Stimulated activated CD8-positive, alpha-beta memory T cell treated with anti-CD3 and anti-CD28 coated beads, Interleukin-7, amount 100 ng/mL, for 4 hours (primary cell): Measurements from ENCODE around the gene TMEM115.

Experiments
- DNase-seq, 2 donors: peaks; one replicate each; pipeline ENCODE4 v3.0.0-alpha.2; 2020; ENCODE audit warnings: low read depth in 2 of 2

The TMEM115 gene

DNA sequence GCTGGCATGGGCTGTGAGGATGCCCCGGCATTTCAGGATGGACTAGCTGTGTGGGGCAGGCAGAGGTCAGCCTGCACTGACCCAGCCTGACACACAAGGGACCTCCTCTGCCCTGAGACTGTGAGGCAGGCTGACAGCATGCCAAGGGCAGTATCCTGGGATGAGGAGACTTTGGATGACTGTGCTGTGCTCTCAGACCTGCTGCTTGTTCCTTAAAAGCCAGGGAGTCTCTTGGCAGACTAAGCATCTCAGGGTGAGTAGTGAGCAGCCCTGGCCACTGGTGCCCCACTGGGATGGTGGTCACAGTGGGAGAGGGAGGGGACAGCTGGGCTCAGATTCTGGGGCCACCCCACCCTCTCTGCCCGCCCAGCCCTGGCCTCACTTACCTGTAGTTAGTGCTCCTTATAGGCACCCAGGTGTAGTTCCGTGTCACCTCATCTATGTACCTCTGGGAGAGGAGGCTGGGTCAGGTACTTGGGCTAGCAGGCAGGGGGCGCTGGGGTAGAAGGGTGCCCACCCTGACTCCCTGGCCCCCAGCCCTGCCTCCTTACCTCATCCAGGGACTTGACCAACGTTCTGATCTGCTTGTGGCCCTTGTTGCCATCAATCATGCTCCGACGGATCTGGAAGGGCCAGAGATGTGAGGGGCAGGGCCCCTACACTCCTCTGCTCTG is 16.1 kb upstream of the TMEM115 start:
- no peak for DNase-seq

DNA sequence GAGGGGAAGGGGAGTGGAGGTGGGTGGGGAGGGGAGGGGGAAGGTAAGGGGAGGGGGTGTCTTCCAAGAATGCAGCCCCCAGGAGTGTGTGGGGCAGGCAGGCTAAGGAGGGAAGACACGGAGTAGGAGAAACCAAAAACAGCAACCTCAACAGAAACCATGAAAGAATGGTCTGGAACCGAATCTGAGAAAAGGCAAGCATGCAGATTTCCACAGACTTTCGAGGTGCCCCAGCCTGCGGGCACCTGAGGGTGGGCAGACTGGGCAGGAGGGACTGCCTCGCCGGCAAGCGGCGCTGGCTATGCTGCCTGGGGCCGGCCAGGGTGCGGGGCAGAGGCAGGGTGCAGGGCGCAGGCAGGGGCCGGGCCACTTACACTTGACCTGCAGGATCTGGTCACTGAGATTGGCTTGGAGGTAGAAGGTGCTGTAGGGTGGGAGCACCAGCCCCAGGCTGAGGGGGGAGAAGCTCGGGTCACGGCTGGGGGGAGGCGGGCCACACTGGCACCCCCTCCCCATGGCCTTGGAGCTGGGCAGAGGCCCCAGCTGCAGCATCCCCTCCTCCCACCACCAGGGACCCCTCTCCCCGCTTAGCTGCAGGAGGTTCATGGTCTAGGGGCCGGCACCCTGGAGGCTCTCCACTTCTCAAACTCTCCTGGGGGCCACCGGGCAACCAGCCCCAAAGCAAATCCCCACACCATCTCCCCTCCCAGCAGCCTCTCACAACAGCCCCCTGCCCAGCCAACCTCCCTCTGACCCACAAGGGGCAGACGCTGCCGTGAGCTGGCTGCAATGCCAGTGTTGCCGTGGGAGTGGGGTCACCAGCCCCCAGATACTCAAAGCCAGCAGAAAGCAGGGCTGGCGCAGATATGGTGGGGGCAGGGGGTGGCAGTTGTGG is 15.3 kb upstream of the TMEM115 start:
- DNase-seq = no peak

DNA sequence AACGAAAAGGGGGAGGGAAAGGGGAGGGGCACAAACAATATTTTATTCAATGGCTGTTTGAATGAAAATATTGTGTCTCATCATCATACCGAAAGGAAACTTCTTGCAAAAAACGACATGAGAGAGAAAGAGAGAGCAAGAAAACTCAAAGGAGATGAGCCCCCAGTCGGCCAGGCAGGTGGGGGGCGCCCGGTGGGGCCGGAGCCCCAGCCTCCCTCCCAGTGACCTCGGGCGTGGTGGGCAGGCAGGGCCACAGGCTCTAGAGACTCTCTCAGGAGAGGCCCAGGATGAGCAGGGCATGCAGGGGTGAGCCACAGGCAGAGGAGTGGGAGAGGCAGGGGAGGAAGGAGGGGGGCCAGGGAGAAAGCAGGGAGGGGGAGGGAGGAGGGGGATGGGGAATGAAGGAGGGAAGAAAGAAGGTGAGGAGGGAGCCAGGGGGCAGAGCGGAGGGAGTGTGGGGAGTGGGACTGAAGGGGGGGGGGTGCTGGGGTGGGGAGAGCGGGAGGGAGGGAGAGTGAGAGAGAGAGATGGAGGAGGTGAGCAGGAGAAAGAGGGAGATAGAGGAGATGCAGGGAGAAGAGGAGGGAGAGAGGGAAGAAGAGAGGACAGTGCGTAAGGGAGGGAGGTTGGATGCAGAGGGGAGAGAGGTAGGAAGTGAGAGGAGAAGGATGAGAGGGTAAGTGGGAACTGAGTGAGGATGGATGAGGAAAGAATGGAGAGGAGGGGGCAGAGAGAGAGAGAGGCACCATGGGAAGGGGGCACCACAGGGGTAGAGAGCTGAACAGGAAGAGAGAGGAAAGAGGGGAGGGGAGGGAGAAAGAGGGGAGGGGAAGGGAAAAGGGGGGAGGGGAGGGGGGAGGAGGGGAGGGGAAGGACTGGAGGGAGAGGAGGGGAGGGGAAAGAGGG is 14.1 kb upstream of the TMEM115 start:
- no peak for DNase-seq

DNA sequence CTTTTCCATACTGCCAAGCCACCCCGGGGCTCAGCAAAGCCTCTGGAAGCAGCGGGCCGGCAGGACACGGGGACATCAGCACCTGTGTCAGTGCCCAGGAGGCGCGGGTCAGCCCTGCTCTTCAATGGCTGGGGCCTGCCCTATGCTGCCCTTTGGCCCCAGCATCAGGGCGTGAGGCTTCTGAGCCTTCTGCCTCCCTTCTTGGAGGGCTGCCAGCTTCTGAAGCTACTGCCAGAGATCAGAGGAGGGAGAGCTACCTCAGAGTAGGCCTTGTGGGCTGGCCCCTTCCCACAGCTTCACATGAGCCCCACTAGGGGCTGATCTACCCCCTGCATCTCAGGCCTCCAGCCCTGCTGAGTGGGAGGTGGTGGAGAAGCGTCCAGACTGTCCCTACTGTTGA is 13.0 kb upstream of the TMEM115 start:
- no peak for DNase-seq

DNA sequence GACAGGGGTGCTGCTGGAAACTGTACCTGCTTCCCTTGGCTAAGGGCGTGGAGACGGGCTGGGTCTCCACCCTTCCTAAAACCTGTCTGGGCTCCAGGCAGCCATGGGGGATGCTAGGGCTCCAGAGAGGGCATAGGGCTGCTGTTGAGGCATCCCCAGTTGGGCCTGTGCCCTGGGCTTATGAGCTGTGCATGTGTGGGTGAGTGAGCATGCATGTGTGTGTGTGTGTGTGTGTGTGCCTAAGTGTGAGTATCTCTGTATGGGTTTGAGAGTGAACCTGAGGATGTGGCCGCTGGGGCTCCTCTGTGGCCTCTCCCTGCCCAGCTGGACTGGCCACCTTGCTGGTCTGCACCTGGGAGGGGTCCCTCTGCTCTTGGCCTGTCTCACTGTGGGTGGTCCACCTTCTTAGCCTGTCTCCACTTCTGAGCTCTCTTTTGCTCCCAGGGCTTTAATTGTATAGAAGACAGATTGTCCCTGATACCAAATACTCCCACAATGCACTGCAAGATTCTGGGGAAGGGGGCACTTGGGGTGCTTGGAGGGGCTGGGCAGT is 11.9 kb upstream of the TMEM115 start:
- no peak for DNase-seq

DNA sequence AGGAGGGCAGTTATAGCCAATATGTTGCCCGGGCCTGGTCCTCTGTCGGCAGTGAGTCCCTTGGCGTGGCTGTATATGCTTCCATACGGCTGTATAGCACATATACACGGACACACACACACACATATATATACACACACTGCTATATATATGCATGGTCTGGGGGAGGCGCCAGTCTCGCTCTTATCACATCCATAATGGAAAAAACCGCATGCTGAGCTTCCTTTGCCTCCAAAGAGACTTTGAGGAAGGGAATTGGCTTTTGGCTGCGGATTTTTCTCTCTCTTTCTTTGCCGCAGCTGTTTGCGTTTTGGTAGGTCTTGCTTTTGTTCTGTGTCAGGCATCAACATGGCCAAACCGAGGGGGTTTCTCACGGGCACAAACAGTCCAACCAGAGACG is 11.3 kb upstream of the TMEM115 start:
- no peak for DNase-seq

DNA sequence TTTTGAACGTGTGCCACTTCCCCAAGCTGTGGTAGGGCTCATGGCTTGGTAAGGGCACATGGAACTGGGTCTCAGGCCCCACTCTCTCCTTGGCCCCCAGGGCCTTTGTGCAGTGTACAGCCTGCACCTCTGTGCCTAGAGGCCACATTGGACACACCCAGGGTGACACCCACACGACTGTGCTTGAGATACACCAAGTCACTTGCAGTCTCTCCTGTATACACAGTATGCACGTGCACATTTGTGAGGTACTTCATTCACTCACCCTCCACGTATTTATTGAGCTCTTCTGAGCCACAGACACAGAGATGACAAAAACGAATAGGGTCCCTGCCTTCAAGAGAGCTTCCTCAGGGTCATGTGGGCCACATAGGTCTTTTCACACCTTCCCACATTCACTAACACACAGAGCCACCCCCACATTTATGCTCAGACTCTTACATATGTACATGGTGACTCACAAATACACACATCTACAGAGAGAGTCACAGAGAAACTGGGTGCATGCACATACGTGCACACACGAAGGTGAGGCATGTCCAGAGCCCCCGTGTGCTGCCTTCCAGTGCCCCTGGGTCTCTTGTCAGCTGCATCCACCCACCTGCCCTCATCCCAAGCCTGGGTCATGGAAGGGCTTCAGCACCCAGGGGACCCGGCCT is 9.8 kb upstream of the TMEM115 start:
- DNase-seq = no peak

DNA sequence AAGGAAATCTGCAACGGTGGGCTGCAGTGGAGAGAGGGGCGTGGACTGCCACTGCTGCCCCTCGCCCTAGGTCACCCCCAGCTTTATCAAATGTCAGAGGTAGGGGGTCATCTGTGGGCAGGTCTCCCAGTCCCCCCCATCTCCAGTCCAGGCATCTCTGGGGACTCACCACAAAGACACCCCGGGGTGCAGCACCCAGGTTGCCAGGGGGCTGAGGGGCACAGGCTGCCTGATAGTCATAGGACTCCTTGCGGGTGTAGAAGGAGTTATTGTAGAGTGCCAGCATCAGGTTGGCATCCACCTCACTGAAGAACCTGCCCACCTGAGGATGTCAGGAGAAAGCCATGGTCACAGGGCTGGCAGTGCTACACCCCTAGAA is 6.5 kb upstream of the TMEM115 start:
- no peak for DNase-seq

DNA sequence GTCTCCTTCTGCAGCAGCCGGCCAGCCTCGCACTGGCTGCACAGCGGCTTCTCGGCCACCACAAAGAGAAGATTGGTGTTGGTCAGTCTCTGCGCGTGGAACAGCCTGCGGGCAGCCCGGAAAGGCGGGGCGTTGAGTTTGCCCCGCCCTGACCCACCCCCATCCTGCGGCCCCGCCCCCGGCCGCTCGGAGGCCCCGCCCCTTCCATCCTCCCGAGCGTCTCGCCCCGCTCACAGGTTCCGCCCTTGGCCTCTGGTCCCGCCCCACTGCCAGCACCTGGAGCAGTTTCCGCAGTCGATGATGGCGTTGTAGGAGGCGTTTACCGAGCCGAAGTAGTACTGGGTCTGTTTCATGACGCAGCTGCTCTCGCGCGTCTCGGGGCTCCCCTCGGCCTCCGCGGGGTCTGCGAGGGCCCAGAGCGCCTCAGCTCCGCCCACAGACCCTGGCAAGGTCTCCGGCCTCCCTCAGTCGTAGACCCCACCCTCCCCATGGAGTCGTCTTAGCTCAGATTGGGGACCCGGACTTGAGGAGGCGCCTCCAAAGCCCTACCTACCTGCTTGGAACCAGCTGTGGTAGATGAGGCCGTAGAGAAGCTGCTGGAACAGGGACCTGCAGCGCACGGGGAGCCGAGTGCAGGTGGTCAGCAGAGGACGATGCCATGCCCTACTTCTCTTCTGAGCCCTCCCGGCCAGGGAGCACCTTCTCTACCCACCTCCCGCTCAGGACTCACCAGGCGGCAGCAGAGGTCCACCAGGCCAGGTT is 5.9 kb upstream of the TMEM115 start:
- DNase-seq = peak; percentile 89 to 90

DNA sequence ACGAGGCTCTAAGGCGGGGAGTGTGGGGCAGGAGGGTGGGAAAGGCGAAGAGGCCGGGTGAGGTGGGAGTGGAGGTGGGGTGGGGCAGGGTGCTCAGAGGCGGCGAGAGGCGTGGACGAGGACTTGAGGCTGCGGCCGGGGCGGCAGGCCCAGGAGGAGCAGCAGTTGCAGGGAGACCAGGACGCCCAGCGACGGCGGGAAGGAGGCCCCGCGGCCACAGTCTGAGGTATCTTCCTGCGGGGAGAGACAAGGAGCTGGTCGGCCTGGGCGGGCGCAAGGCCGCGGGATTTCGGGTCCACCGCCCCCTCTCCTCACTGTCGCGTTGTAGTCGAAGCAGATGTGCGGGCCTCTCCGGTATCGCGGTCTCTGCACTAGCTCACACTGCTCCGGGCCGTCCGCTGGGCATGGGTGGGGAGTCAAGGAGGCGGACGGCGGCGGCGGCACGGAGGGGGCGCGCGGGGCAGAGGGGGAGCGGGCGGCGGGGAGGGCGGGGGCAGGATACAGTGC is 5.3 kb upstream of the TMEM115 start:
- no peak for DNase-seq

DNA sequence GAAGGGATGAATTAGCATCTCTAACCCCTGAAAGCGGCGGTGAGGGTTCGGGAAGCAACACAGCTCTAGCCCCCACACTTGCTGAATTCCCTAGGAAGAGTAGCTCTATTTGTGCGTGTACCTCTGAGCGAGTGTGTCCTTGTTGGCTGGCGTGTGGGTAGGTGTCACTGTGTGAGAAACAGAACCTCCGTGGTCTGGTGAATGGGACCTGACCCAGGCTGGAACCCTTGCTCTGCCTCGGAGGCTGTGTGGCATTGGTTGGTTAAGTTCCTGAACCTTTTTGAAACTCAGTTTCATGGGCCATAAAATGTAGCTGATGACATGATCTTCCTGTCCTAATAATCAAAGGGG is 414 bp upstream of the TMEM115 start:
- DNase-seq = no peak

DNA sequence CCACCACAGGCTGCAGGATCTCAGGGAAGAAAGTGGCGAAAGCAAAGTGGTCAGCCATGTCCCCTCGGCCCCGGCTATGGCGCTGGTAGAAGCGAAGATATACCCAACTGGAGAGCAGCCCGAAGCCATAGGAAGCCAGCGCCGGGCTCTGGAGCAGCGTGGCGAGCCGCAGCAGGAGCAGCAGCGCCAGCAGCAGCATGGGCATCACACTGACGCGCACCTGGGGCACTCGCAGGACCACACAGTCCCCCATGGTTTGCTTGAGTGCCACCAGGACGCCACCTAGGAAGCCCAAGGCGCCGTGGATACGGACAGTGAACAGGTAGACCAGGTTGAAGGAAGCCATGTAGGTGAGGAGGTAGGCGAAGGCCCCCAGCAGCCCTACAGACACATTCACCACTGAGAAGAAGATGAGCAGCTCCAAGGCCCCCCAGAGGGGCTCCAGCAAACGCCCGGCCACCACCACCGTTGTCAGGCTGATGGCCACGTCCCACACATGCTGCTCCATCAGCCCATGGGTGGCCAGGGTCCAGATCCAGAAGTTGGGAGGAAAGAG is 888 bp downstream of the TMEM115 start:
- no peak for DNase-seq

DNA sequence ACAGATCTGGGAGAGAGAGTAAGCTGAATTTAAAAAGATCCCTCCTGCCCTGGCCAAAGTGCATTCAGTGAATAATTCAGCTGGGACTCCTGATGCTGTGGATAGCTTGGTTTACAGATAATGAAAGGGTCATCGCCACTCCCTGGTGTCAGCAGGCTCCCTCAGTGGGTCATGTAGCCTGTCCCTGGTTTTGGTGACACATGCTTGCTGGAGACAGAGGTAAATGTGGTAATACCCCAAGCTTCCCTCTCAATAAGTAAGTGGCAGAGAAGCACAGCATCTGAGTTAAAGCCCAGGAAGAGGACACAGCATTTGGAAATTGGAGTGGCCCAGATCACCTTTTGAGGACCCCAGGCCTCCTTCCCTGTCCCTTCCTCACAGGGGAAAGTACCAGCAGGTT is 1.8 kb downstream of the TMEM115 start:
- DNase-seq = no peak

DNA sequence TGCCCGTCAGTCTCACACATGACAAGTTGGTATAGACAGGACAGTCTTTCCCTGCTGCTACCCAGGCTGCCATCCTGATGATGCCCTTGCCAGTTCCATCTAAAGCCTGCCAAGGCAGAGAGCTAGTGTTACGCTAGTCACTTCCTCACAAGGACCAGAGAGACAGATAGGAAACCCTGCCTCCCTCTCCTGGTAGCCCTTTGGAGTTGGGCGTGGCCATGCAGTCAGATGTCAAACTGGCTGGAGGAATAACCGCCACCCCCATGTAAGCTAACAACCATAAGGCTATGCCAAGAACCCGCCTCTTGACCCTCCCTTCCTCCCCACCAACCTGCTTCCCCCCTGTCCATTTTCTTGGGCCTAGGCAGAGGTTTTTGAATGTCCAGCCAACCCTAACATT is 2.8 kb downstream of the TMEM115 start:
- no peak for DNase-seq

DNA sequence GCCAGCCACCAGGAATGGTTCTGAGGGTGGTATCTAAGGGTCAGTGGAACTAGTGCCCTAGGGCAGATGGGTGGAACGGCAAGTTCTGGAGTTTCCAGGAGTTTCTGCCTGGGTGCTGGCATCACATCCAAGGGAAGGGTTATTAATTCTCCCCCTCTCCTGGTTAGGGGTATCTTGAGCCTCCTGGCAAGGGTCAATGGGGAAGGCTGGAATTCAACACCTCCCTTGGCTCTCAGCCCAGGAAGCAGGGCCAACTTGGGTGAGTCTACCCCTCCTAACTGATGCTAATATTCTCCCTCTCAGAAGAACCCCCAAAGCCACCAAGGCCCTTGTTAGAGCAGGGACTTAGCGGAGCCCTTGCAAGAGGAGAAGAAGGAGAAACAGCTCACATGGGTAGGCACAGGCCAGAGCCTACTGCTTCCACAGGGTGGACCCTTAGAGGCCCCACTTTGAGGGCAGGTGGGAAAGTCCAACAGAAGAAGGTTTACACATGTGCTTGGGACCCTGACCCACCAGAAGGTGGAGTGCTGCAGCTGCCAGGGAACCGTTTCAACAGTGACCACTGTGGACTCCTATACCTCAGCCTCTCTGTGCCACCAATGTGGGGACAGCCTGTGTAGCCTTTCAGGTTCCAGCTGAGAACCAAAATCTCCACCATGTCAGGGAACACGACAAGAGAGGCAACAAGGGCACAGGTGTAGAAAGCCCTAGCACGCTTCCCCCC is 3.3 kb downstream of the TMEM115 start:
- DNase-seq = no peak

DNA sequence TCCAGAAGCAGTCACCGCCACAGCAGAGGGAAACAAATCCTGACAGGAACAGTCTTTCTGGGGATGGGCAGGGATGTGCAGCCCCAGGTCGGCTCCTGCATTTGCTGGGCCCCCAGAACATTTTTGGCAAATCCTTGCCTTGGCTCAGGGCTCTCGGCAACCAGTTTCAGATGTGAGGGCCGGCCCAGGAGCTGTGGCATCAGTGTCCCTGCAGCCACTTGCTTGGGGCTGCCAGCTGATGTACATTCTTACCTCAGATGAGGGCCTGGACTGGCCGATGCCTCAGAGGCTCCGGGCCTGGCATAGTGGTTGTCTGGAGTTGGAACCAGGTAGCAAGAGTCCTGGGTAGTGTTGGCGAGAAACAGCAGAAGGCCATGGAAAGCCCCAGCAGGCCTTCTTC is 4.5 kb downstream of the TMEM115 start:
- DNase-seq = no peak

DNA sequence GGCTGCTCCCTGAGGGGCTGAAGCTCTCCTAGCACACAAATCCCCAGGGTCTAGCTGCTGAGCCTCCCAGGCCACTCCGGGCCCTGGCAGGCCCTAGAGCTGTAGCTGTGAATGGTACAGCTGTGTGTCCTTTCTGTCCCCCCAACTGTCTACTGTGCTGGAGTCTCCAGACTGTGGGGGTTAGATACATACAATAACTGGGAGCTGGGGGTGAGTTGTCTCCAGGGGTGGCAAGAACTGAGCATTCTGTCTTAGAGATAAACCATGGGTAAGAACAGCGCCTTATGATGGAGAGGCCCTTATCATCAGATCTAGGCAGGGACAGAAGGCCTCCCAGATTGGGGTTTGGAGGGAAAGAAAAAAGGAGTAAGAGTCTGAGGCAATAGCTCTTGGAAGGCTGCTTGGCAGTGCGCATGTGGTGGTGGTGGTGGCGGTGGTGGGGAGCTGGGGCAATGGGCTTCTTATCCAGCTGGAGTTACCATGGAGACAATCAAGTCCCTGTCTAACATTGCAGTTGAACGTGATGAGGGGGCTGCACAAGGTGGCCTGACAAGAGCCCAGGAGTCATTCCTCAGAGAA is 5.0 kb downstream of the TMEM115 start:
- no peak for DNase-seq

DNA sequence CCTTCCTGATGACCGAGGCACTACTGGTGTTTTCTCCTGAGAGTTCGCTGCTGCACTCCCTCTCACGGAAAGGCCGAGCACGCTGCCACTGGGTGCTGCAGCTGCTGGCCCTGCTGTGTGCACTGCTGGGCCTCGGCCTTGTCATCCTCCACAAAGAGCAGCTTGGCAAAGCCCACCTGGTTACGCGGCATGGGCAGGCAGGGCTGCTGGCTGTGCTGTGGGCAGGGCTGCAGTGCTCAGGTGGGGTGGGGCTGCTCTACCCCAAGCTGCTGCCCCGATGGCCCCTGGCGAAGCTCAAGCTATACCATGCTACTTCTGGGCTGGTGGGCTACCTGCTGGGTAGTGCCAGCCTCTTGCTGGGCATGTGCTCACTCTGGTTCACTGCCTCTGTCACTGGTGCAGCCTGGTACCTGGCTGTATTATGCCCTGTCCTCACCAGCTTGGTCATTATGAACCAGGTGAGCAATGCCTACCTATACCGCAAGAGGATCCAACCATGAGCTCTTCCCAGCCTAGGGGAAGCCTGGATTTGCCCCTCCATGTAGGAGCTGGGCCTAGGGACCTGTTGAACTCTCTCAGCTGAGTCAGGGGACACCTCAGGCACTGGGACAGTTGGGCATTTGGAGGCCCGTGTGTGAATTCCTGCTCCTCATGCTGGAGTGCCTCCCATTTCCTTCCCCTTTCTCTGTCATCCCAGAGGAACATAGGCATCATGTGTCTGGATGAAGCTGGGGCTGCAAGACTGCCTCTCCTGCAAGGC is 5.9 kb downstream of the TMEM115 start:
- no peak for DNase-seq

DNA sequence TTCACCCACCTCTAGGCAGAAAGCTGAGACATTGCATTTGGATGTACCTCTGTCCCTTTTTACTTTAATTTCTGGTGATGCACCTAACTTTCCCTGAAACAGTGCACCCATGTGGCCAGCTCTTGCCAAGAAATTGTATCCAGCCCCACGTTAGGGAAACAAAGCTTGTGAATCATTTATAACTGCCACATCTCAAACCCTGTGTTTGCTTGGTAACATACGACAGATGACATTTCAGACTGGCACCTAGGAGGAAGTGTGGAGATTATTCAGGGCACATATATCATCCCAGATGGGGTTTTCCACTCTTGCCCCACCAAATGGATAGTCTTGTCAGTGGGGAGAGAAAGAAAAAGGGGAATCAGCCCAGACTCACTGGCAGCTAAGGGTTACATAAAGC is 6.5 kb downstream of the TMEM115 start:
- DNase-seq = no peak
